Mucosa of descending colon (tissue), 3 donors: ENCODE data around the gene ZBTB7C. TPM values are rescaled to one million over a fixed set of nuclear protein-coding genes. Genes with fewer than 3 reads are reported as not detected.

Source experiments
- total RNA-seq, 3 donors: library from RNA; stranded (reverse); fragmentation: NEBNext Ultra II Directional in 2 of 3; extraction: Animal tissue kit (Norgen Biotek cat#: 25700) in 2 of 3; gene quantifications; one replicate each; pipeline versions ENCODE4 v1.2.1 to v1.2.4, GENCODE V29; 2021 to 2023
- donor health status: DM: no; HTN: no; CAD: no; lungs with moderate emphysema.
- donor health status: DM: no; HTN: no; CAD: no.
- donor health status: DM: no; HTN: yes; CAD: no.

The ZBTB7C gene
- total RNA-seq, 3 donors from 2014 or later: 20.8 to 56.6 (median 38.2) TPM

Other genes with a start within 250 kb of the ZBTB7C start
- gene CTIF, start 129.6 kb upstream of the ZBTB7C start, total RNA-seq: 10 to 100 TPM; 13.2 to 50.3 (median 19.6) TPM